ENCODE measurements around the gene WNT9B. TPM values are rescaled to one million over a fixed set of nuclear protein-coding genes. Genes with fewer than 3 reads are reported as not detected.

The WNT9B gene
- total RNA-seq, 1 experiment from 2014 or later = 0.70 TPM

DNA sequence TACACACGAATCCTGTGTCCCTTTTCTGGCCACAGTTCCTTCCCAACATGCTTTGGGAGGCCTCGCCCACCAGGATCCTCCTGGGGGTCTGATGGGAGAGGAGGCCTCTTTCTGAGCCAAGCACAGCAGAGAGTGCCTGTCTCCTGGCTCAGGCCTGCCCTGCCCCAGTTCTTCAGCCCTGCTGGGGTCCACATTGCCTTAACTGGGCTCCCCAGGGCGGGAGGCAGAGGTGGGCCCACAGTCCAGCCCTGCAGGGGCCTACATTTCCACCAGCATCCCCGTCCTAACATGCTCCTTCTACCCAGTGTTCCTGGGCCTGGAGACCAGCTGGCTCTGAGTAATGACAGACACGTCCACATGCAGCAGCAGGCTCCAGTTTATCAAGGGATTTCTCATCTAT is 29.6 kb downstream of the WNT9B start:
- no peak for DNase-seq
- no peaks in the 10 kb centered on the region for H3K23me2 ChIP-seq (ENCODE audit: insufficient read length, low read depth, low read length, poor library complexity, severe bottlenecking)
- H3K4me1 ChIP-seq (ENCODE audit: insufficient read depth, low read length) = no peaks in the 10 kb centered on the region
- Mint-ChIP-seq H3K27ac (no peak overlapping the region), H3K9me3 (no peaks in the 10 kb centered on the region), H3K4me1 (peaks cover 2 to 7% of the 10 kb centered on the region in 2 experiments), H3K4me3 (no peak overlapping the region), H3K36me3 (ENCODE audit: insufficient read depth in 1 of 3, low read depth in 3 of 3) (no peaks in the 10 kb centered on the region), H3K27me3 (ENCODE audit: low read depth) (peaks cover 6% of the 10 kb centered on the region)
- no peak overlapping the region for H2BK5ac ChIP-seq (ENCODE audit: insufficient read length, low read length)
- no peak overlapping the region for H4K8ac ChIP-seq (replicated peaks; ENCODE audit: insufficient read length, low read depth, low read length)
- no peaks in the 10 kb centered on the region for H3K79me1 ChIP-seq (ENCODE audit: insufficient read depth, low read depth, low read length, poor library complexity, severe bottlenecking)
- H3K56ac ChIP-seq (ENCODE audit: insufficient read length, low read depth, low read length) = no peak overlapping the region
- H2AK5ac ChIP-seq (ENCODE audit: insufficient read length, low read length) = no peak overlapping the region
- H3K4ac ChIP-seq (ENCODE audit: low read depth, low read length) = no peak overlapping the region
- H2BK20ac ChIP-seq (ENCODE audit: low read depth, low read length, poor library complexity, severe bottlenecking) = no peak overlapping the region
- H2AFZ ChIP-seq (ENCODE audit: low read length) = no peak overlapping the region
- no peak overlapping the region for H2BK12ac ChIP-seq (ENCODE audit: insufficient read length, low read depth, low read length)
- no peak overlapping the region for H2BK120ac ChIP-seq (ENCODE audit: low read depth, low read length, poor library complexity, severe bottlenecking)
- no peak overlapping the region for H4K91ac ChIP-seq (ENCODE audit: insufficient read length, low read depth, low read length)
- no peak overlapping the region for H3K27ac ChIP-seq (ENCODE audit: insufficient read length, low read depth, low read length)
- H3K18ac ChIP-seq (ENCODE audit: insufficient read length, low read depth, low read length) = no peak overlapping the region
- no peaks in the 10 kb centered on the region for H3K27me3 ChIP-seq (ENCODE audit: insufficient read depth, low read length)
- H3K79me2 ChIP-seq (ENCODE audit: insufficient read depth, low read length) = no peaks in the 10 kb centered on the region
- no CpG with 5 or more reads among the region's 5 CpGs for WGBS (ENCODE audit: extremely low coverage, insufficient read length, low lambda C conversion rate)
- no peak overlapping the region for H3K14ac ChIP-seq (ENCODE audit: insufficient read depth, low read length)
- no peak overlapping the region for H3T11ph ChIP-seq (ENCODE audit: low read length)
- H3K9me3 ChIP-seq (ENCODE audit: control insufficient read depth, low read depth, low read length) = no peaks in the 10 kb centered on the region
- H3K4me2 ChIP-seq (ENCODE audit: insufficient read depth, insufficient read length, low read length) = no peak overlapping the region
- H3K23ac ChIP-seq (ENCODE audit: insufficient read length, low read depth, low read length) = no peak overlapping the region
- H2BK15ac ChIP-seq (ENCODE audit: low read depth, low read length) = no peak overlapping the region
- TF ChIP-seq CTCF (conservative IDR thresholded peaks at IDR 0.05) = no peak
- H4K20me1 ChIP-seq (ENCODE audit: control insufficient read depth, insufficient read depth, insufficient read length) = no peaks in the 10 kb centered on the region
- H3K9ac ChIP-seq (ENCODE audit: extremely low read depth, insufficient read length, low read length) = no peak overlapping the region
- H4K5ac ChIP-seq (ENCODE audit: insufficient read length, low read depth, low read length) = no peak overlapping the region
